HG03159 (cell line): ENCODE results near the gene MRPS15.
"Not testable (repeated sequence)": the region's sequence is repeated elsewhere in the genome, so short reads cannot be mapped to it uniquely, and the experiment has no call there.

Experiments used
- ATAC-seq: cut with Tn5 transposase; IDR thresholded peaks from one replicate; pipeline ENCODE4 v1.9.1; 2021; ENCODE audit warnings: mild to moderate bottlenecking, moderate library complexity; ENCODE audit not compliant: unreplicated experiment

Gene MRPS15

DNA sequence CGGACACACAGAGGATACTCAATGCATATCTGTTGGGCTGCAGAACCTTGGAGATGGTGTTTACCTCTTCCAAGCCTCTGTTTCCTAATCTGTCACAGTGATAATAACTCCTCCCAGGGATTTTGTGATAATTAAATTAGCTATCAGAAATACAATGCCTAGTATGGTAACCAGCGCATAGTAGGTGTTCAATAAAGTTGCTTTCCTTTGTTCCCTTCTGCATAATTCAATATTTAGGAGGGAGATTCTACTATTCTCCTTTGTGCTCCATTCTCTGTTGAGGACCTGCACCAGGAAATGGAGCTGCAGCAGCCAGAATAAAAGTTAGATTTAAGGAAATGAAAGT lies 21.9 kb upstream of the MRPS15 start:
- no peak for ATAC-seq

DNA sequence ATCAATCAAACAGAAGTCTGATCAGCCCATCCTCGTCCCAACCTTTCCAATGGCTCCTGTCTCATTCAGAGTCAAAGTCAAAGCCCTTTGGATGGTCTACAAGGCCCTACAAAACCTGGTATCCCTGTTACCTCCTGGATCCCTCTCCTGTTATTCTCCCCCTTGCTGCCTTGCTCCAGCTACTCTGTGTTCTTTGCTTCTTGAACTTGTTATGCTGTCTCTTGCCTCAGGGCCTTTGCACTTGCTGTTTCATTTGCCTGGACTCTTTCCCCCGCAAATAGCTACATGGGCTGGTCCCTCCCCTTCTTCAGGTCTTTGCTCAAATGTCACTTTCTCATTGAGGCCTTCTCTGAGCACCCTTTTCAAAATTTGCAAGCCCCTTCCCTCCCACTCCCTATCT lies 19.9 kb upstream of the MRPS15 start:
- ATAC-seq: no peak

DNA sequence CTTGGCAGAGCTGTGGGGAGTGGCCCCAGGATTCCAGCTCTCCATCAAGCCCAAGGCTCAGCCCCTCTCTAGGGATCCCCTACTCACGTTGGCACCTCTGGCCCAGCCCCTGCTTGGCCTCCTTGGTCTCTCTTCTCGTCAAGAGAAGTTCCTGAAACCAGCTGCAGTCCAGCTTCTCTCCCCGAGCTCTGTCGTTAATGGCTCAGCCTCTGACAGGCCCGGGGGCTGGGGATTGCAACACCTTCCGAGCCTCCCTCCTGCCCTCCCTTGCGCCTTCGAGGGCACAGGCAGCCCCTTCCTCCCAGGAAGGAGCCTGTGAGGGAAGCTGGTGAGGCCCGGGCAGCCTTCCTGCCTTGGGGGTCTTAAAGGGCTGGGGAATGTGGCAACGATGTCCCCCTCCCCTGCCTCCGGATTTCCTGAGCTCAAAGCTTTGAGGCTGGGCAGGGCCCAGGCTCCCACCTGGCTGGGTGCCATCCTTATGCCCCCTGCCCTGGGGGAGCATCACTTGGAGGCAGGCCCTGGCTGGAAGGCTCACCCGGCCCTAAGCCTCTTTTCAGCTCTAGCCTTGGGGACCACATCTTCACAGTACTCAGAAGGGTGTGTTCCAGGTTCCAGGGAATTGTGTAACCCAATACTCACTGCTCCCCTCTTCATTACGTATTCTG lies 18.7 kb upstream of the MRPS15 start, which contains the start of gene CSF3R:
Gene CSF3R, minus strand, starts transcription at position 190 of the 665 bp plus-strand sequence. CDS start 3,417 bp downstream, outside the sequence.
- ATAC-seq: no peak

DNA sequence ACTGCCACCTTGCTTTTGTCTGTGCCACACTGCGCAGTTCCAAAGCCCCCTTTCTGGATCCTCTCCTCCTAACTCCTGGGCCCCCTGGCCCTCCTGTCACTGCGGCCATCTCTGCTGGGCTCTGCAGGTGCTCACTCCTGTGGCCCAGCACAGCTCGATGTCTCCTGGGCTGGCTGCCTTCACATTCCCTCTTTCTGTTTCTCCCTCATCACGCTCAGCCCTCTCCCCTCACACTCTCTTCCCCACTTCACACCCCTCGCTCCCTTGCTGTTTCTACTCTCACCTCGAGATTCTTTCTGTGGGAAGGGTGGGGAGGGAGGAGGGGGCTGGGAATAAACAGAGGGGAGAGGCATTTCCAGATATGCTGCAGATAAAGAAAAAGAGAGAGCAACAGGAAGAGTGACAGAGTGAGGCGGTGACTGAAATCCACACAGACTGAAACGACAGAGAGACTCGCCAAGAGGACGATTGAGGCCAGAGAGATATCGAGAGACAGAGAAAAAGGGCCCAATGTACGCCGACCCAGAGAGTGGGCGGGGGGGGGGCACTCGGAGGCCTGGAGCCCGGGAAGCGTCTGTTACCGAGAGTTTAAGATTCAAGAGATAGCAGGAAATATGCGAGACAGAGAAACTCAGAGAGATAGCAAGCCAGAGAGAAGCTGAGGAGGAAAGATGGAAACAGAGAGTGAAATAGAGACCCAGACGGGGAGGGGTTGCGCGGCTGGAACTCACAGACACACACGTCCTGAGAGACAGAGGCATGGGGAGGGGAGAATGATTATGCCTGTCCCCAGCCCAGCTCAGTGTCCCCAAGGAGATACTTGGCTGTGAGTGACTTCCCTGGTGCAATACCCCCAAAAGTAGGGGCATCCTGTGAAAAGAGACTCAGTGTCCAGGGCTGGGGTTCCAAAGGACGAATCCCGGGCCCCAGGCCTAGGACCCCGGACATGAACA lies 17.9 kb upstream of the MRPS15 start:
- no peak for ATAC-seq

DNA sequence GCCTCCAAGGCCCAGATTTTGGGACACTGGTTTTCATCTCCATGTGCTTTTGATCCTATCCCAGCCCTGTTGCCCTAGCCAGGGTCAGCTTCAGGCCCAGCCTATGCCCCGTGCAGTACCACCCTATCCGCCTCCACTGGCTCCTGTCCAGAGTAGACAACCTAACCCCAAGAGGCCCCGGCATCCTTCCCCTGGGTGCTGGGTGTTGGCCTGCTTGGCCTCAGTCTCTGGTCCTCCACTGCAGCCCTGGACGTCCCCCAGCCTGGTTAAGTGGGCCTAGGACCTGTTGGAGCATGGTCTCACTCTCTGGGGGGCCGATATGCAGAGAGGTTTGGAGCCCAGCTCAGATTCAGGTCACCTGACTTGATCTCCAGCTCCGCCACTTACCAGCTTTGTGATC lies 16.9 kb upstream of the MRPS15 start:
- no peak for ATAC-seq

DNA sequence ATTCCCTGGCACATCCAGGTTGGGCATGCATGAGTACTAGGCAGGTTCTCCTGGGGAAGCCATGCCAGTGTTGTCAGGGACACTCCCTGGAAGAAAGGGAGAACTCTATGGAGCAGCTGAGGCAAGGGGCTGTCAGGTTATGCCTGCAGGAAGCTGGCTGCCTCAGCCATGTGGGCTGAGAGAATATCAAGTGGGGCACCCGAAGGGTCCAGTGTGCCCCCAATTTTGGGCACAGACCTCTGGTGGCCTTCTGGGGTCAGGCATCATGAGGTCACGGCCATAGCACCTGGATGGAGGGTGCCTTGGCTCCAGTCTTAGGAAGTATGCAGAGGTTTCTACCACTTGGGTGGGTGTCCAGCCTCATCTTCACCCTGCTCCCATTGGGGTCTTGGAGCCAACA lies 16.0 kb upstream of the MRPS15 start:
- ATAC-seq: no peak

DNA sequence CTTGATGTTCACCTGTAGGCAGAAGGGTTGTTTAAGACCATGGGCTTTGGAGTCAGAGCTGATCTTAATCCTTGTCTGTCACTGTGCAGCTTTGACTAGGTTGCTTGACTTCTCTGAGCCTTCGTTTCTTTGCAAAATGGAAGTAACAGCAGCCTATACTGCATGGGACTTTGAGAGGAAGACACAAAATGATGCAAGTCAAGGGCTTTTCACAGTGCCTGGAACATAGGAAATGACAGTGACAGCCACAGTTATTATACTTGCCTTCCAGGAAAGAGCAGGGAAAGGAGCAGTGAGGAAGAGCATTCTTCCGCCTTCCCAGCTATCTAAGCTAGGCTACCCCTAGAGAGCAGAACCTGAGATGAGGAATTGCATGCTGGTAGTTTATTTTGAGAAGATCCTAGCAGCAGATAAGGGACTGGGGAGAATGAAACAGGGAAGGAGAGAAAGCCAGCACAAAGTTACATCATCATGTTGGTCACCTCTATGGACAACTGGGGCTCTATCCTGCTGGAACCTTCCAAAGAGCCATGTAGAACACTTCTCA lies 15.4 kb upstream of the MRPS15 start:
- no peak for ATAC-seq

DNA sequence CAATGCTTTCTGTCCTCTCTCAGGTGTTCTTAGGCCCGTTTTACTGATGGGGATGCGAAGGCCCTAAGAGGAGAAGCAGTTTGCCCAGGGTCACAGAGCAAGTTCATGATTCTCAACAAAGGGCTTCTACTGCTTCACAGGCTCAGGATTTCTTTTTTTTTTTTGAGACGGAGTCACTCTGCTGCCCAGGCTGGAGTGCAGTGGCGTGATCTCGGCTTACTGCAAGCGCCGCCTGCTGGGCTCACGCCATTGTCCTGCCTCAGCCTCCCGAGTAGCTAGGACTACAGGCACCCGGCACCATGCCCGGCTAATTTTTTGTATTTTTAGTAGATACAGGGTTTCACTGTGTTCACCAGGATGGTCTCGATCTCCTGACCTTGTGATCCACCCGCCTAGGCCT lies 13.4 kb upstream of the MRPS15 start:
- ATAC-seq: not testable (repeated sequence)

DNA sequence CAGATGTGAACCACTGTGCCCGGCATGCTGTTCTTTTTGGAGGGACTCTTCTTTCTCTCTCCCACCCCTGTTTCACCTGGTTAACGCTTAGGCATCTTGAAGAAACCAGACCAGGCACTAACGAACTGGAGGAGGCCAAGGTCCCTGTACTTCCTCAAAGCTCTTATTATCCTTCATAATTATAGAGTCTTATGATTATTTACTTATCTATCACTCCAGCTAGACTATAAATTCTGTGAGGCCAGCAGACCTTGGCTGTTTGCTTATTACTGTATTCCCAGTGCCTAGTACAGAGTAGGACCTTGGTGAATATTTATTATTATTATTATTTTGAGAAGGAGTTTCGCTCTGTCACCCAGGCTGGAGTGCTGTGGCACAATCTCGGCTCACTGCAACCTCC lies 12.8 kb upstream of the MRPS15 start:
- ATAC-seq: no peak

DNA sequence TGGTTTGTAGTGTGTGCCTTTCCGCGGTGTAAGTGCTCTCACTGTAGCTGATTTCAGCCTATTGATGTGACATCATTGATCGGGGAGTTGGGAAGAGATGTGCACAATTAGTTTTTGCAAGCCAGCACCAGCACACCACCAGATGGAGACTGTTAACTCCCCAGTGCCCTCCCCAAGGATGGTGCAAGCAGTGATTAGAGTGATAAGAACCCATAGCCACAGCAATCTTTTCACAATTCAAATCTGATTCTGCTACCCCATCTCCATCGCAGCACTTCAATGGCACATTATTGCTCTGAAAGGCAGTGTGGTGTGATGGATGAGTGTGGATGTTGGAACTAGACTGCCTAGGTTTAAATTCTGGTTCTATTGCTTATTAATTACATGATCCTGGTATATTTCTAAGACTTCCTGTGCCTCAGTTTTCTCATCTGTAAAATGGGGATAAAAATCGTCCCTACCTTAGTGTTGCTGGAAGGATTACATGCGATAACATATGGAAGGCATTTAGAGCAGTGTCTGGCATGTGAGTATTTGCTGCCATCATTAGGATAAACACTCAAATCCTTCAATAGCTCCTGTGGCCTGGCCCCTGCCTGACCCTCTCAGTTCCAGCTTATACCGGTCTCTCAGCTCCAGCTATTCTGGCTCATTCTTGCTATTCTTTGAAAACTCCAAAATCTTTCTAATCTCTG lies 11.9 kb upstream of the MRPS15 start:
- no peak for ATAC-seq

DNA sequence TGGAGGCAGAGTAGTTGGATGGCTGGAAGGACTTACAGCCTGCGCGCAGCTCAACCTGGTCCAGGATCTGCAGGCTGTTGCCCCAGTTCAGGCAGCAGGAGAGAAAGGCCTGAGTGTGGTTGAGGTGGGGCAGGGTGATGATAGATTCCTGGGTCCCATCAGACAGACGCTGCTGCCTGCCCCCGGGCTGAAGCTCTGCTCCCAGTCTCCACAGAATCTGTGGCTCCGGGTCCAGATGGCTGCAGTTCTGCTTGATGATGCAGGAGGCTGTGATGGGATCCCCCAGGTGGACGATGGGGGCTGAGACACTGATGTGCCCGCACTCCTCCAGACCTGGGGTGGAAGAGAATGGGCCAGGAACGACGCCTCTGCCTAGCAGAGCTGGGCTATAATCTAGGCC lies 11.2 kb upstream of the MRPS15 start:
- ATAC-seq: no peak

DNA sequence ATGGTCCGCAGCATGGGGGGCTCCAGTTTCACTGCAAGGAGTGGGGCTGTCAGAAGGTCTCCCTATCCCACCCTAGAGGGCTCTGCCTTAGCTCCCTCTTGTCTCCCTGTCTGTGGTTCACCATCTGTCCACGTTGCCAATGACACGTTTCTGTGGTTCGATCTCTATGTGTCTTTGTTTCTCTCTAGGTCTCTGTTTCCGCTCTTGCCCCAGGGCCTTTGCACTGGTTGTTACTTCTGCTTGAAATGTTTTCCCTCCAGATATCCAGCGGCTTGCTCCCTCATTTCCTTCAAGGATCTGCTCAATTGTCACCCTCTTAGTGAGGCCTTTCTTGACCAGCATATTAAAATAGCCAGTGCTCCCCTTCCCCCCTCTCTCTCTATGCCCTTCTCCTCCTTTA lies 8.5 kb upstream of the MRPS15 start:
- ATAC-seq: no peak

DNA sequence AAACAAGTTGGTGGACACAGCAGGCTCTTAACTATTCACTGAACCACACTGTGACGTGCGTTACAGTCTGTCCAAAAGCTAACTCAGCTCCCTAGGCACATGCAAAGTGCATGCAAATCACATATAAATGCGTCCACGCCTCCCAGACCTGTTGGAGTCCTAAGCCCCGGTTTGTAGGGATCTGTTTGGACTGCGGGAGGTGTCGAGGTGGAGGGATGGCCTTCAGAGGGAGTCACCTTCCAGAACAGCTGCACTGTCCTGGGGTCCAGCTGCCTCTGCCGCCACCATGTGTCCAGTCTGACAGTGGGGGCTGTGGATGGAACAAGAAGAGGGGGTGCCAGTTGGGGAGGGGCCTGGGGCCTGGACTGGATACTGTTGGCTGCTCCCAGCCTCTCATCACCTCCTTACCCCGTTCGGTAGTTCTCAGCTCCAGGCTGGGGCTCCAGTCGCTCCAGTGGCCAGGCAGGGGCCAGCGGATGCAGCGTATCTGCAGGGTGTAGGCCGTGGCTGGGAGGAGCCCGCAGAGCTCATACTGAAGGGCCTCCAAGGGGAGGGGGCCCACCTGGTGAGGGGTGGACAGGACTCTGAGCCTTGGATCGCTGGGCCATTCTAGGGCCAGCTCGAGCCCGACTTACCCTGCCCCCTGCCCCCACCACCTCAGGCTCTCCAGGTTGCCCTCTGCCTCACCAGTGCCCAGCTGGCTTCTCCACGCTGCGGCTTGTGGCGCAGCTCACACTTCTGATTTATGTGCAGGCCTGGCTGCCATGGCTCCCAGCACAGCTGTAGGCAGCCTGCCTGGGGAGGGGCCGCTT lies 7.9 kb upstream of the MRPS15 start:
- ATAC-seq: no peak

DNA sequence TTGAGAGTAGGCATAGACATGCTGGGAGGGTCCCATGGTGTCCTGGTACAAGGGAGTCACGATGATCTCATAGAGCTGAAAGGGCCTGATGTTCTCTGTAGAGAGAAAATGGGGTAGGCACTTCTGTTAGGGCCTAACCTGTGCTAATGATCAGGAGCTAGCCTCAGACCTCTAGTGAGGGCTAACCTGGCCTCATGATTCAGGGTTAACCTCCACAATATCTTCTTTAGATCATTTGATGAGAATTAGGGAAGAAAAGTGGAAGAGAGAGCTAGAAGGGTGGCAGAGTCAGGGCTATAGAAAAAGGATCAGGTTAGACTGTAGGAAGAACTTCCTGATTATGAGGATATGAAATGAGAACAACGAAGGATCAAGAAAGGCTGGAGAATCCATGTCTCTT lies 5.0 kb upstream of the MRPS15 start:
- ATAC-seq: no peak

DNA sequence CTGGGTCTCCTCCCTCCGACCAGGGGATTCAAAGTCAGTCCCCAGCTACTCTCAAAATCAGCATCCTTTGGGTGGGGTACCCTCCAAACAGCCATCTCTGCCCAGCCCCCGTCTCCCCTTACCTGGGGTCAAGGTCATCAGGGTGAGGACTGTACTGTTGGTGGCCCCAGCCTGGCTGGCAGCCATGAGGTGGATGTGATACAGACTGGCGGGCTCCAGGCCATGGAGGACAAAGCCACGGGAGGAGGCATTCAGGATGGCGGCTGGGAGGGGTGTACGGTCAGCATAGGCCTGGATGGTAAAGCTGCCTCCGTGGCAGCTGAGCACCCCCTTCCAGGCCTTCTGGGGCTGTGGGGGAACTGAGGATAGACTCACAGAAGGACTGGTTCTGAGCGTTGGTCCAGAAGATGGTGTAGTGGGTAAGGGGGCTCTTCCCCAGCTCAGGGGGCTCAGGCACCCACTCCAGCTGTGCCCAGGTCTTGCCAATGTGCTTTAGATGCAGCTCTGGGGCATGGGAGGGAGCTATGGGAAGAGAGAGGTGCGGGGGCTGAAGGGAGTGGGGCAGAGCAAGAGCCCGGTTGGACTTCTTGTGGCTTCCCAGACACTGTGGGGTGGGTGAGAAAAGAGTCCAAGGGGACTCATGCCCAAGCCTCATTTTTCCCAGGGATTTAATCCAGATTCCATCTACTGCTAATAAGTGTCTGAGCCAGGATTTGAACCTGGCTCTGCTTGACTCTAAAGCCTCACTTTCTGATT lies 3.7 kb upstream of the MRPS15 start:
- no peak for ATAC-seq

DNA sequence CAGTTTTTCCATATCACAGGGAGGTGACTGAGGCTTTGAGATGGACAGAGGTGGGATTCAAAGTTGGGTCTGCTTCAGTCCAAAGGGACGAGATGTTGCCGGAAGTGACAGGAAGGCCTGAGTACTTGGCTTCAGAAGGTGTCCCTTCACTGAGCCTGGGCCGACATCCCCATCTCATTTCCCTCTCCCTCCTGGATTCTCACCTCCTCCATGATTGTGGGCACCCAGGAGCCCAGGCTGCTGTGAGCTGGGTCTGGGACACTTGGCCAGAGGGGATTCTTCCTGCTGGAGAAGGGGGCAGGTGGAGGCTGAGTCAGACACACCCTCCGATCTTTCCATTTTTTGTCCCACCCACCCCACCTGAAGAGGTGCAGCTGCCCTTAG lies 2.8 kb upstream of the MRPS15 start:
- ATAC-seq: no peak

DNA sequence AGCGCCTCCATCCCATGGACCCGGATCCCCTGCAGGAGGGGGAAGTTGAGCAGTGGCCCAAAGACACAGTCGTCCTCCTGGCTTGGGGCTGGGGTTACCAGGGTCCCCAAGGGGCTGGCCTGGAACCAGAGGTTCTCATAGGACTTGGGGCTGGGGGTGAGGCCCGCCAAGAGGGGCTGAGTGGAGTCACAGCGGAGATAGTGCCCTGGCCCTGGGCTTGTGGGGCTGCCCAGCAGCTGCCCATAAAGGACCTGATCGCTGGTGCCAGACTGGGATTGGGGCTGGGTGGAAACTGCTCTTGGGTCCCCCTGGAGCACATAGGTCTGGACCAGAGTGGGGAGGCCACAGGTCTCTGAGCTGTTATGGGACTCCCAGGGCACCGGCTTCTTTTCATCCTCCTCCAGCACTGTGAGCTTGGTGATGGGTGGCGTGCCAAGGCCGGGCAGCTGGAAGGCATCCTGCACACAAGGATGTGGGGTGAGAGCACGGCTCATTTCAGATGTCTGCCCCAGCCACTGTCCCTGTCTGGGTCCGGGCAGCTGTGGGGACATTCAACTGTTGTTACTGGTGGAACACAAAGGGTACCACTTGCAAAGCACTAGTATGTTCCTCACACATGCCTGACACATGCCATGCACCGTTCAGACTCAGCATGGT lies 2.3 kb upstream of the MRPS15 start:
- no peak for ATAC-seq

DNA sequence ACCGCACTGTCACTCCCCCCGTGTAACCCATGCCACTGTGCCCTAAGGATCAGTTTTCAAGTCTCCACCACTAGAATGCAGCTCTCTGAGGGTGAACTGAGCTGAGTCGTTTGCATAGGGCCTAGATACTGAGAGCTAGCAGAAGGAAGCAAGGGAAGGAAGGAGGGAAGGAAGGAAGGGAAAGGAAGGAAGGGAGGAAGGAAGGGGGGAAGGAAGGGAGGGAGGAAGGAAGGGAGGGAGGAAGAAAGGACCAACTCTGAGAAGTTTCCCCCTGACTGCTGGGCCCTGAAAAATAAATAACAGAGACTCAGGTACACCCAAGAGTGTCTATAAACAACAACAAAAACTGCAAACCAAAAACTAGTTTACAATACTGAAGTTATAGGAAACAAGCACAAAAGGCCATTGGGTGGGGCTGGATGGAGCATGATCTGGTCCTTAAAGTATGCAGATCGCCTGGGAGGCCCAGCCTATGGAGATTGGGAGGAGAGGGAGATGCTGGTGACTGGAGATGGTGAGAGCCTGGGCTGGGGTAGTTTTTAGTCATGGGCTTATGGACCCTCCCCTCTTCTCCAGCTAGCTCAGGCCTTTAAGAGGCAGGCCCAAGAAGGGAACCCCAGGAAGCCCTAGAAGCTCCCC lies 1.7 kb upstream of the MRPS15 start:
- no peak for ATAC-seq
